ENCODE results near the gene RPL11. TPM values are rescaled to one million over a fixed set of nuclear protein-coding genes. Genes with fewer than 3 reads are reported as not detected.

The RPL11 gene
- total RNA-seq, 1 experiment from 2014 or later: 1,441 TPM

DNA sequence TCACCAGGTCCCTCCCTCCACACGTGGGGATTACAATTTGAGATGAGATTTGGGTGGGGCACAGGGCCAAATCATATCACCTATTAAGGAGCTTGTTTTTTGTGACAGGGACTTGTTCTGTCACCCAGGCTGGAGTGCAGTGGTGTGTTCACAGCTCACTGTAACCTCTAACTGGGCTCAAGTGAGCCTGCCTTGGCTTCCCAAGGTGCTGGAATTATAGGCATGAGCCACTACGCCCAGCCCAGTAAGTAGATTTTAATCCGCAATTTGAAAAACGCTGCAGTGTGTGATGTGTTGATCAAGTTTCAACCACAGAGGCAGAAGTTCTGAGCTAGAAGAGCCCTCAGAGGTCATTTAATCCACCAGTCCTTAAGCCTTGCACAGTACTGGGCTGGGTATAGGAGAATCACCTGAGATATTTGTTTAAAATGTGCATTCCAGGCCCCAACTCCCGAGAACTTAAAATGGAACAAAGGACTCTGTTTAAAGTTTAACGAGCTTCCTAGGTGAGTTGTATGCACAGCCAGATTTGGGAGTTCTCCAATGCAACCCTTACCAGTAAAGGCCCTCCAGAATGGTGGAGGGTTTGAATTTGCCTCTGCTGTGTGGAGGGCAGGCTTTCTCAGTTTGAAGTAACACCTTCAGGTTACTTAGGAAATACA, 13.4 kb downstream of the RPL11 start:
- Histone ChIP-seq H3K9me3 (ENCODE audit: low read length) (no peaks in the 10 kb centered on the region), H3K9ac (ENCODE audit: low read length) (no peak overlapping the region), H3K9me2 (replicated peaks; ENCODE audit: low read length) (no peaks in the 10 kb centered on the region), H2AFZ (ENCODE audit: low read length) (no peak overlapping the region), H3K4me1 (ENCODE audit: insufficient read depth, low read length) (no peaks in the 10 kb centered on the region), H3K36me3 (ENCODE audit: low read depth, low read length) (peaks cover 36% of the 10 kb centered on the region), H3K4me3 (ENCODE audit: low read length) (no peak overlapping the region), H3K27me3 (ENCODE audit: low read length) (no peaks in the 10 kb centered on the region), H3K27ac (ENCODE audit: low read length) (no peak overlapping the region), H4K20me1 (ENCODE audit: low read length) (peaks cover 17% of the 10 kb centered on the region), H3F3A (ENCODE audit: low read length, unreplicated experiment) (no peaks in the 10 kb centered on the region), H3K79me2 (ENCODE audit: low read length) (peaks cover 21% of the 10 kb centered on the region), H3K4me2 (ENCODE audit: low read length) (no peak overlapping the region)
- ChIA-PET POLR2A (ENCODE audit: unreplicated experiment) (no interaction called here), CTCF (no interaction called here)
- ATAC-seq (peak; percentile 73), DNase-seq (no peak)
- no TSS peak for BruUV-seq (replicated peaks)
- intact Hi-C loops (cut with micrococcal nuclease): no loop called here
- TF ChIP-seq, protein P1, sequence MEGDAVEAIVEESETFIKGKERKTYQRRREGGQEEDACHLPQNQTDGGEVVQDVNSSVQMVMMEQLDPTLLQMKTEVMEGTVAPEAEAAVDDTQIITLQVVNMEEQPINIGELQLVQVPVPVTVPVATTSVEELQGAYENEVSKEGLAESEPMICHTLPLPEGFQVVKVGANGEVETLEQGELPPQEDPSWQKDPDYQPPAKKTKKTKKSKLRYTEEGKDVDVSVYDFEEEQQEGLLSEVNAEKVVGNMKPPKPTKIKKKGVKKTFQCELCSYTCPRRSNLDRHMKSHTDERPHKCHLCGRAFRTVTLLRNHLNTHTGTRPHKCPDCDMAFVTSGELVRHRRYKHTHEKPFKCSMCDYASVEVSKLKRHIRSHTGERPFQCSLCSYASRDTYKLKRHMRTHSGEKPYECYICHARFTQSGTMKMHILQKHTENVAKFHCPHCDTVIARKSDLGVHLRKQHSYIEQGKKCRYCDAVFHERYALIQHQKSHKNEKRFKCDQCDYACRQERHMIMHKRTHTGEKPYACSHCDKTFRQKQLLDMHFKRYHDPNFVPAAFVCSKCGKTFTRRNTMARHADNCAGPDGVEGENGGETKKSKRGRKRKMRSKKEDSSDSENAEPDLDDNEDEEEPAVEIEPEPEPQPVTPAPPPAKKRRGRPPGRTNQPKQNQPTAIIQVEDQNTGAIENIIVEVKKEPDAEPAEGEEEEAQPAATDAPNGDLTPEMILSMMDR (conservative IDR thresholded peaks at IDR 0.05; ENCODE audit: low read depth, low read length): no peak
- no peak for TF ChIP-seq EZH2phosphoT487 (IDR thresholded peaks at IDR 0.05; ENCODE audit: borderline replicate concordance, low read length)
- no peak for TF ChIP-seq EZH2 (IDR thresholded peaks at IDR 0.05; ENCODE audit: low read length, unreplicated experiment)

DNA sequence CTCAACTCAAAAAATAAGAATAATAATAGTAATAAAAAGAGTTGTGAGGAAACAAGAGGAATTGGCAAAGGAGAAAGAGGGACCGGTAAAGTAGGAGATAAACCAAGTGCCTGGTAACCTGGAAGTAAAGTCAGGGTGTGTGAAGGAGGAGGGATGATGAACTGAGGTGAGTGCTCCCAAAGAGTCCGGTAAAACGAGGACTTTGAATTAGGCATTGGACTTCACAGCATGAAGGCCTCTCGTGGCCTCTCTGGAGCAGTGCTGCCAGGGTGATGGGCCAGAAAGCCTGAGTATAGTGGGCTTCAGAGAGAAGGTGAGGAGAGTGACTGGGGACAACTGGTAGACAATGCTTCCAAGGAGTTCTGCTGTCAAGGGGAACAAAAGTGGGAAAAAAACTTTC, 17.6 kb downstream of the RPL11 start:
- H3K9me2 ChIP-seq (replicated peaks; ENCODE audit: low read length): no peaks in the 10 kb centered on the region
- no peak overlapping the region for H3K4me2 ChIP-seq (ENCODE audit: low read length)
- DNase-seq: no peak
- no peaks in the 10 kb centered on the region for H3K4me1 ChIP-seq (ENCODE audit: insufficient read depth, low read length)
- H2AFZ ChIP-seq (ENCODE audit: low read length): no peak overlapping the region
- no peak for ATAC-seq
- TF ChIP-seq EZH2phosphoT487 (IDR thresholded peaks at IDR 0.05; ENCODE audit: borderline replicate concordance, low read length) (no peak), EZH2 (IDR thresholded peaks at IDR 0.05; ENCODE audit: low read length, unreplicated experiment) (no peak)
- TF ChIP-seq, protein P1 (conservative IDR thresholded peaks at IDR 0.05; ENCODE audit: low read depth, low read length): no peak
- intact Hi-C loops (cut with micrococcal nuclease): no loop called here
- H3K27ac ChIP-seq (ENCODE audit: low read length): no peak overlapping the region
- peaks cover 6% of the 10 kb centered on the region; the same call in 1 of the 2 replicates for H3K36me3 ChIP-seq (ENCODE audit: low read depth, low read length)
- BruUV-seq (replicated peaks): no TSS peak
- CTCF ChIA-PET: no interaction called here
- no peaks in the 10 kb centered on the region for H3F3A ChIP-seq (ENCODE audit: low read length, unreplicated experiment)
- H4K20me1 ChIP-seq (ENCODE audit: low read length): no peaks in the 10 kb centered on the region
- H3K79me2 ChIP-seq (ENCODE audit: low read length): peaks cover 19% of the 10 kb centered on the region
- no peak overlapping the region for H3K4me3 ChIP-seq (ENCODE audit: low read length)
- no peaks in the 10 kb centered on the region for H3K9me3 ChIP-seq (ENCODE audit: low read length)
- no peaks in the 10 kb centered on the region for H3K27me3 ChIP-seq (ENCODE audit: low read length)
- H3K9ac ChIP-seq (ENCODE audit: low read length): no peak overlapping the region
- POLR2A ChIA-PET (ENCODE audit: unreplicated experiment): no interaction called here

DNA sequence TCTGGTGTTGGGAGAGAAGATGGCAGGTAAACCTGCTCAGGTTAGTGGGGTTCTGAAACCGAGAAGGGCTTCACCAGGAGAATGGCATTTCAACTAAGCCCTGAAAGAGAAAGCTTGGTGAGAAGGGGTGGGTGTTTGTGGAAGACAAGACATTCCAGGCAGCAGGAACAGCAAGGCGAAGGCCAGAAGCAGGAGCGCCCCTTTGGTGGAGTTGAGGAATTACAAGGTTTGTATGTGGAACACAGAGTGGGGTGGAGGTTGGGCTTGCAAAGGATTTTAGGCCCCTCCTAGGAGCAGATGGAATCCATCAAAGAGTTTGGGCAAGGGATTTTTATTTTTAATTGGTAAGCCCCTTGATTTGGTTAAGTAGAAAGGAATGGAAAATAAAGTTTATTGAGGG, 26.9 kb downstream of the RPL11 start:
- intact Hi-C loops (cut with micrococcal nuclease): no loop called here
- Histone ChIP-seq H3K79me2 (ENCODE audit: low read length) (peaks cover 7% of the 10 kb centered on the region; the same call in 1 of the 2 replicates), H3K4me2 (ENCODE audit: low read length) (no peak overlapping the region), H3K4me3 (ENCODE audit: low read length) (no peak overlapping the region), H2AFZ (ENCODE audit: low read length) (no peak overlapping the region), H3K4me1 (ENCODE audit: insufficient read depth, low read length) (no peaks in the 10 kb centered on the region), H3K9me3 (ENCODE audit: low read length) (no peaks in the 10 kb centered on the region), H3K27ac (ENCODE audit: low read length) (no peak overlapping the region), H4K20me1 (ENCODE audit: low read length) (no peaks in the 10 kb centered on the region; the same call in 1 of the 2 replicates), H3F3A (ENCODE audit: low read length, unreplicated experiment) (no peaks in the 10 kb centered on the region), H3K36me3 (ENCODE audit: low read depth, low read length) (no peaks in the 10 kb centered on the region), H3K27me3 (ENCODE audit: low read length) (no peaks in the 10 kb centered on the region), H3K9me2 (replicated peaks; ENCODE audit: low read length) (no peaks in the 10 kb centered on the region), H3K9ac (ENCODE audit: low read length) (no peak overlapping the region)
- CTCF ChIA-PET: no interaction called here
- no TSS peak for BruUV-seq (replicated peaks)
- ATAC-seq (peak; percentile 76), DNase-seq (peak; percentile 45)
- no peak for TF ChIP-seq EZH2 (IDR thresholded peaks at IDR 0.05; ENCODE audit: low read length, unreplicated experiment)
- TF ChIP-seq, protein P1 (conservative IDR thresholded peaks at IDR 0.05; ENCODE audit: low read depth, low read length): peak; percentile 67
- POLR2A ChIA-PET (ENCODE audit: unreplicated experiment): no interaction called here

Data from PC-3 (cell line).